GM18870 (cell line): Measurements from ENCODE around the gene SP9.

Experiments
- ATAC-seq: cut with Tn5 transposase; IDR thresholded peaks from one replicate; pipeline ENCODE4 v1.9.1; 2021; ENCODE audit warnings: moderate library complexity; ENCODE audit not compliant: unreplicated experiment

SP9 gene

GRCh38 chr2:174334781-174335251 is at the start of gene SP9:
SP9 (plus strand) TSS chr2:174334954; CDS start chr2:174335093, 139 bp downstream.
- ATAC-seq = no peak

- no peak for ATAC-seq
Measured at GRCh38 chr2:174286172-174286571, 48.6 kb upstream of the SP9 start.

GRCh38 chr2:174292908-174293307 is 41.8 kb upstream of the SP9 start:
- no peak for ATAC-seq

- ATAC-seq = no peak
Measured at GRCh38 chr2:174300114-174300513, 34.6 kb upstream of the SP9 start.

GRCh38 chr2:174312581-174313234 is 22.0 kb upstream of the SP9 start:
- no peak for ATAC-seq

GRCh38 chr2:174322149-174322548 is 12.6 kb upstream of the SP9 start:
- no peak for ATAC-seq

- no peak for ATAC-seq
Measured at GRCh38 chr2:174322746-174323145, 12.0 kb upstream of the SP9 start.

GRCh38 chr2:174324530-174324929 is 10.2 kb upstream of the SP9 start:
- ATAC-seq = no peak

GRCh38 chr2:174325373-174326160 is 9.2 kb upstream of the SP9 start:
- no peak for ATAC-seq

- no peak for ATAC-seq
Measured at GRCh38 chr2:174326161-174327020, 8.4 kb upstream of the SP9 start.

- no peak for ATAC-seq
Measured at GRCh38 chr2:174327021-174327840, 7.5 kb upstream of the SP9 start.

GRCh38 chr2:174327841-174328113 is 7.0 kb upstream of the SP9 start:
- ATAC-seq = no peak

- ATAC-seq = no peak
Measured at GRCh38 chr2:174328114-174328960, 6.4 kb upstream of the SP9 start.

GRCh38 chr2:174328961-174329715 is 5.6 kb upstream of the SP9 start:
- ATAC-seq = no peak

GRCh38 chr2:174330945-174331594 is 3.7 kb upstream of the SP9 start:
- no peak for ATAC-seq

GRCh38 chr2:174331595-174332216 is 3.0 kb upstream of the SP9 start:
- ATAC-seq = no peak

- no peak for ATAC-seq
Measured at GRCh38 chr2:174332217-174332963, 2.4 kb upstream of the SP9 start.

GRCh38 chr2:174333017-174333371 is 1.8 kb upstream of the SP9 start:
- ATAC-seq = no peak
